ENCODE results near the gene GBP2. TPM values are rescaled to one million over a fixed set of nuclear protein-coding genes. Genes with fewer than 3 reads are reported as not detected.

Gene GBP2
- total RNA-seq, 1 donor from 2014 or later, result 3.8 TPM

- H3K36me3 Mint-ChIP-seq, result no peaks in the 10 kb centered on the region
- H3K4me1 Mint-ChIP-seq, result peaks cover 14% of the 10 kb centered on the region
- TF ChIP-seq CTCF (IDR thresholded peaks at IDR 0.05; ENCODE audit: unreplicated experiment), result no peak
- H3K4me3 Mint-ChIP-seq, result no peak overlapping the region
- peaks cover 22% of the 10 kb centered on the region for H3K9me3 Mint-ChIP-seq
- DNase-seq (ENCODE audit: low spot score in 2 of 2, unreplicated experiment in 2 of 2), result no peak
- H3K27ac Mint-ChIP-seq, result no peak overlapping the region
- no peaks in the 10 kb centered on the region for H3K27me3 Mint-ChIP-seq (ENCODE audit: low read depth)
Measured at GRCh38 chr1:89069951-89070350, 56.0 kb downstream of the GBP2 start.

GRCh38 chr1:89068291-89068690, 57.6 kb downstream of the GBP2 start:
- Mint-ChIP-seq H3K9me3 (peaks cover 5% of the 10 kb centered on the region), H3K27me3 (ENCODE audit: low read depth) (no peaks in the 10 kb centered on the region), H3K4me3 (no peak overlapping the region), H3K36me3 (no peaks in the 10 kb centered on the region), H3K4me1 (peaks cover 31% of the 10 kb centered on the region), H3K27ac (no peak overlapping the region)
- TF ChIP-seq CTCF (IDR thresholded peaks at IDR 0.05; ENCODE audit: unreplicated experiment), result no peak
- no peak for DNase-seq (ENCODE audit: low spot score in 2 of 2, unreplicated experiment in 2 of 2)

GRCh38 chr1:89065079-89065868, 60.6 kb downstream of the GBP2 start, which contains the start of gene GBP1:
Gene GBP1 (minus strand): TSS chr1:89065208. CDS start chr1:89063234, 1,974 bp downstream.
- Mint-ChIP-seq H3K27me3 (ENCODE audit: low read depth) (no peaks in the 10 kb centered on the region), H3K4me1 (peaks cover 41% of the 10 kb centered on the region), H3K4me3 (peak within 1 kb of the TSS; percentile 67), H3K9me3 (no peaks in the 10 kb centered on the region), H3K27ac (peak within 1 kb of the TSS; percentile 95), H3K36me3 (peaks cover 8% of the 10 kb centered on the region)
- TF ChIP-seq CTCF (IDR thresholded peaks at IDR 0.05; ENCODE audit: unreplicated experiment), result no peak
- no peak for DNase-seq (ENCODE audit: low spot score in 2 of 2, unreplicated experiment in 2 of 2)

- Mint-ChIP-seq H3K4me1 (peaks cover 41% of the 10 kb centered on the region), H3K36me3 (peaks cover 8% of the 10 kb centered on the region), H3K9me3 (no peaks in the 10 kb centered on the region), H3K4me3 (peak overlapping the region; percentile 67), H3K27me3 (ENCODE audit: low read depth) (no peaks in the 10 kb centered on the region), H3K27ac (peak overlapping the region; percentile 95)
- no peak for DNase-seq (ENCODE audit: low spot score in 2 of 2, unreplicated experiment in 2 of 2)
- no peak for TF ChIP-seq CTCF (IDR thresholded peaks at IDR 0.05; ENCODE audit: unreplicated experiment)
Measured at GRCh38 chr1:89064632-89065031, 61.3 kb downstream of the GBP2 start.

- H3K4me3 Mint-ChIP-seq, result peak overlapping the region; percentile 18
- H3K4me1 Mint-ChIP-seq, result peaks cover 34% of the 10 kb centered on the region
- H3K9me3 Mint-ChIP-seq, result no peaks in the 10 kb centered on the region
- no peak for TF ChIP-seq CTCF (IDR thresholded peaks at IDR 0.05; ENCODE audit: unreplicated experiment)
- no peaks in the 10 kb centered on the region for H3K27me3 Mint-ChIP-seq (ENCODE audit: low read depth)
- peaks cover 14% of the 10 kb centered on the region for H3K36me3 Mint-ChIP-seq
- no peak for DNase-seq (ENCODE audit: low spot score in 2 of 2, unreplicated experiment in 2 of 2)
- peak overlapping the region; percentile 47 for H3K27ac Mint-ChIP-seq
Measured at GRCh38 chr1:89063094-89063493, 62.8 kb downstream of the GBP2 start.
